ENCODE data around the gene RREB1. TPM values are rescaled to one million over a fixed set of nuclear protein-coding genes. Genes with fewer than 3 reads are reported as not detected.

Gene RREB1
- total and polyA plus RNA-seq, 2 of the 4 experiments (the other 2 are of a cell fraction): 8.4 to 14.5 TPM

DNA sequence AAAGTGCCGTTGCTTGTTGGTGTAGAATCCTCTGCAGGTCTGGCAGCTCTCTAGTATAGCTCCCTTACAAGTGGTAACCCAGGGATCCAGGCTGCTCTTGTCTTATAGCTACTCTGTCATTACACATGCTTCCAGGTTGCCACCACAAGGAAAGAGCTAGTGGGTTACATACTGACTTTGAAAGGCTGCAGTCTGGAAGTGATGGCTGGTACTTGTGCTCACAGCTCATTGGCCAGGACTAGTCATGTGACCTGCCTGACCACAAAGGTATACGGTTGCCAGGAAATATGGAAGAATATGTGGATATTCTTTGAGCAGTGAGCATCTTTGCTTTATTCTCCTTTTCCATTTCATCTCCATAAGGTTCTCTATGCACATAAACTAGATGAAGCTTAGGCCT, 46.0 kb downstream of the RREB1 start:
- H4K5ac ChIP-seq (ENCODE audit: low read depth, low read length): no peak overlapping the region
- no peak overlapping the region for H3K4ac ChIP-seq (ENCODE audit: low read depth, low read length)
- no peaks in the 10 kb centered on the region for H3K9me3 ChIP-seq (ENCODE audit: control insufficient read depth, insufficient read depth, low read length)
- H3K9me1 ChIP-seq (ENCODE audit: insufficient read depth, low read length): peaks cover 35% of the 10 kb centered on the region
- H3K27ac ChIP-seq (ENCODE audit: insufficient read depth, low read length): no peak overlapping the region
- peaks cover 27% of the 10 kb centered on the region for H3K4me1 ChIP-seq (ENCODE audit: control insufficient read depth, insufficient read depth, low read length)
- H3K4me3 ChIP-seq (ENCODE audit: insufficient read depth, low read depth, low read length): no peak overlapping the region
- peak overlapping the region; percentile 41; the same call in 1 of the 2 replicates for H3K14ac ChIP-seq (replicated peaks; ENCODE audit: low read depth, low read length)
- peak overlapping the region; percentile 20; the same call in 1 of the 2 replicates for H3K23ac ChIP-seq (ENCODE audit: low read depth, low read length)
- intact Hi-C loops (cut with micrococcal nuclease) (no loop called here), in situ Hi-C loops (cut with MboI; ENCODE audit: low sequenced_read_pairs) (no loop called here), dilution Hi-C loops (cut with HindIII; ENCODE audit: low sequenced_read_pairs, unreplicated experiment) (no loop called here)
- H3K4me2 ChIP-seq (ENCODE audit: low read depth, low read length): no peak overlapping the region
- H3K56ac ChIP-seq (ENCODE audit: extremely low read depth, insufficient read depth, low read length): no peak overlapping the region
- H2AK9ac ChIP-seq (replicated peaks; ENCODE audit: low read depth, low read length, poor library complexity): no peak overlapping the region
- H3K9ac ChIP-seq (ENCODE audit: low read depth, low read length): no peak overlapping the region
- ChIA-PET CTCF (interaction anchor here (0.6 to 0.7 kb wide), 2 partner anchors 106 to 395 kb away, joined by 4 read pairs; no protein-coding TSS in a partner anchor), POLR2A (ENCODE audit: unreplicated experiment) (no interaction called here)
- peaks cover 33 to 77% of the 10 kb centered on the region in 2 experiments for H3K79me1 ChIP-seq (ENCODE audit: low read depth in 1 of 2, low read length in 2 of 2)
- no peak overlapping the region for H2BK120ac ChIP-seq (ENCODE audit: low read depth, low read length)
- no peak for ATAC-seq (ENCODE audit: low read depth)
- no peaks in the 10 kb centered on the region for H3K36me3 ChIP-seq (ENCODE audit: control insufficient read depth, insufficient read depth, low read length)
- H2BK5ac ChIP-seq (ENCODE audit: low read depth, low read length, poor library complexity, severe bottlenecking): no peak overlapping the region
- H3K18ac ChIP-seq (ENCODE audit: low read depth, low read length): no peak overlapping the region
- H3K27me3 ChIP-seq (ENCODE audit: control insufficient read depth, insufficient read depth, low read length): no peaks in the 10 kb centered on the region
- H2BK15ac ChIP-seq (ENCODE audit: low read depth, low read length): no peak overlapping the region
- H2AK5ac ChIP-seq (ENCODE audit: low read depth, low read length): peak overlapping the region; percentile 21; the same call in 1 of the 2 replicates
- H4K20me1 ChIP-seq (ENCODE audit: insufficient read depth, low read length): peaks cover 45% of the 10 kb centered on the region
- no CpG with 5 or more reads among the region's 2 CpGs for WGBS, 2 experiments (ENCODE audit: extremely low coverage in 2 of 2, insufficient read length in 1 of 2)
- BruUV-seq (replicated peaks): no TSS peak
- H2BK20ac ChIP-seq (ENCODE audit: low read depth, low read length): no peak overlapping the region
- H4K8ac ChIP-seq (ENCODE audit: low read depth in 2 of 2, low read length in 2 of 2): 0 out of 4 replicates have a peak overlapping the region, but pooled peaks of 1 of the 2 experiments have one; percentile 39
- TF ChIP-seq RAD21 (IDR thresholded peaks at IDR 0.05; ENCODE audit: low read length) (no peak), RFX5 (IDR thresholded peaks at IDR 0.05; ENCODE audit: low read depth, low read length) (no peak), FOS (IDR thresholded peaks at IDR 0.05; ENCODE audit: low read depth, low read length) (no peak), SMC3 (IDR thresholded peaks at IDR 0.05; ENCODE audit: low read depth, low read length) (no peak), USF2 (IDR thresholded peaks at IDR 0.05; ENCODE audit: low read depth, low read length) (no peak), NFE2L2 (IDR thresholded peaks at IDR 0.05; ENCODE audit: low read depth, low read length) (no peak), CHD1 (IDR thresholded peaks at IDR 0.05; ENCODE audit: low read depth, low read length) (no peak), POLR2A (IDR thresholded peaks at IDR 0.05; ENCODE audit: low read depth, low read length) (no peak), BHLHE40 (IDR thresholded peaks at IDR 0.05; ENCODE audit: low read depth, low read length) (no peak), ELK1 (IDR thresholded peaks at IDR 0.05; ENCODE audit: borderline replicate concordance, low read depth, low read length) (no peak)
- no peak for DNase-seq
- no peak overlapping the region for H4K91ac ChIP-seq (ENCODE audit: insufficient read depth, low read depth, low read length)
- no peak overlapping the region for H2AFZ ChIP-seq (replicated peaks; ENCODE audit: low read length, poor library complexity)
